HCT116 (cell line): Measurements from ENCODE around the gene CLPTM1L. TPM values are rescaled to one million over a fixed set of nuclear protein-coding genes. Genes with fewer than 3 reads are reported as not detected.
A peak's percentile ranks its signal among the peaks of the same experiment; 100 is the strongest.

Experiments used
- ATAC-seq: fragments of 200-7000 bp; cut with Tn5 transposase; 2 replicates; pipeline ENCODE4 v1.9.1; 2020; ENCODE audit warnings: mild to moderate bottlenecking, moderate library complexity
- BruUV-seq: library from RNA; stranded (reverse); fragments of 400-500 nt; replicated peaks from 2 replicates; lab custom pipeline; 2021; lab: Mats Ljungman, UMichigan
- CTCF ChIA-PET: fragments of 300-600 bp; sonication (Branson Sonifier 250); formaldehyde crosslinking; loops from one replicate; lab custom pipeline; 2021; ENCODE audit warnings: antibody characterized with exemption; lab: Charles Lee
- POLR2A ChIA-PET: fragments of 300-600, 350-600 bp; sonication (Branson Sonifier 250); formaldehyde crosslinking; loops from one replicate; lab custom pipeline; 2021; ENCODE audit warnings: antibody characterized with exemption; lab: Charles Lee
- RAD21 ChIA-PET, 2 experiments: fragments of 300-600 bp; sonication (Branson Sonifier 250); formaldehyde crosslinking; loops; one replicate each; lab custom pipeline; 2023; ENCODE audit warnings: low total read pairs in 2 of 2; ENCODE audit not compliant: uncharacterized antibody in 2 of 2, unreplicated experiment in 2 of 2, low non-redundant PET in 1 of 2; lab: Charles Lee
- DNase-seq: peaks from one replicate; pipeline ENCODE4 v3.0.0-alpha.2; 2010; ENCODE audit warnings: low read depth, low spot score
- H2AFZ ChIP-seq: fragments of 200-600 bp; shearing (Covaris generic), sonication (generic); 2 replicates; pipeline ENCODE4 v1.6.1; 2017; ENCODE audit warnings: low read depth, mixed run types, mixed read lengths, antibody characterized with exemption, low read length; ENCODE audit not compliant: poor library complexity, severe bottlenecking
- H3K27ac ChIP-seq: 2 replicates; pipeline ENCODE4 v1.5.1; 2012; ENCODE audit warnings: low read depth, low read length
- H3K27me3 ChIP-seq: fragments of 200-600 bp; sonication (generic); 2 replicates; pipeline ENCODE4 v1.6.1; 2016; ENCODE audit warnings: mixed run types, low read length, mixed read lengths; ENCODE audit not compliant: insufficient read depth
- H3K36me3 ChIP-seq, 2 experiments: fragments of 200-500 bp in 1 of 2; fragments of 200-600 bp in 1 of 2; sonication (Bioruptor generic) in 1 of 2; sonication (generic) in 1 of 2; 2 replicates each; pipeline versions ENCODE4 v1.5.1 to v1.6.1; 2014 to 2016; ENCODE audit warnings: low read length in 2 of 2, inconsistent platforms in 1 of 2, mixed read lengths in 1 of 2, mixed run types in 1 of 2; ENCODE audit not compliant: insufficient read depth in 2 of 2, control insufficient read depth in 1 of 2
- H3K4me1 ChIP-seq, 2 experiments: fragments of 200-600 bp in 1 of 2; sonication (generic) in 1 of 2; 2 replicates each; pipeline versions ENCODE4 v1.5.1 to v1.6.1; 2012 to 2017; ENCODE audit warnings: low read length in 2 of 2, inconsistent platforms in 1 of 2, mild to moderate bottlenecking in 1 of 2, mixed read lengths in 1 of 2, mixed run types in 1 of 2, moderate library complexity in 1 of 2; ENCODE audit not compliant: insufficient read depth in 2 of 2, control insufficient read depth in 1 of 2
- H3K4me2 ChIP-seq: fragments of 200-600 bp; sonication (generic); 2 replicates; pipeline ENCODE4 v1.6.1; 2017; ENCODE audit warnings: mixed run types, low read length, mixed read lengths
- H3K4me3 ChIP-seq, 2 experiments: fragments of 200-600 bp in 1 of 2; sonication (generic) in 1 of 2; replicated peaks in 1 of 2; 2 replicates each; pipeline ENCODE4 v1.5.1; 2011 to 2016; ENCODE audit warnings: low read length in 2 of 2, control low read depth in 1 of 2, low read depth in 1 of 2, mild to moderate bottlenecking in 1 of 2, mixed read lengths in 1 of 2, mixed run types in 1 of 2
- H3K79me2 ChIP-seq: fragments of 200-600 bp; sonication (generic); 2 replicates; pipeline ENCODE4 v1.6.1; 2017; ENCODE audit warnings: mild to moderate bottlenecking, mixed run types, low read length, moderate library complexity, mixed read lengths; ENCODE audit not compliant: insufficient read depth
- H3K9ac ChIP-seq: fragments of 200-600 bp; sonication (generic); 2 replicates; pipeline ENCODE4 v1.6.1; 2016; ENCODE audit warnings: low read length, mixed read lengths
- H3K9me2 ChIP-seq: fragments of 200-600 bp; sonication (generic), shearing (Covaris generic); 2 replicates; pipeline ENCODE4 v1.6.1; 2017; ENCODE audit warnings: mixed run types, mild to moderate bottlenecking, moderate library complexity; ENCODE audit not compliant: insufficient read depth
- H3K9me3 ChIP-seq, 2 experiments: fragments of 200-500 bp in 1 of 2; fragments of 200-600 bp in 1 of 2; sonication (Bioruptor generic) in 1 of 2; sonication (generic) in 1 of 2; 2 replicates each; pipeline ENCODE4 v1.6.1; 2014 to 2017; ENCODE audit warnings: low read length in 2 of 2, mixed read lengths in 2 of 2, inconsistent platforms in 1 of 2, low read depth in 1 of 2, mild to moderate bottlenecking in 1 of 2, mixed run types in 1 of 2, moderate library complexity in 1 of 2; ENCODE audit not compliant: control insufficient read depth in 1 of 2, insufficient read depth in 1 of 2
- H4K20me1 ChIP-seq: fragments of 200-600 bp; sonication (generic), shearing (Covaris generic); 2 replicates; pipeline ENCODE4 v1.6.1; 2017; ENCODE audit warnings: mixed run types, mild to moderate bottlenecking, moderate library complexity; ENCODE audit not compliant: insufficient read depth
- CEBPB ChIP-seq: IDR thresholded peaks from 2 replicates; pipeline ENCODE4 v1.6.1; 2012; ENCODE audit warnings: low read depth
- JUND ChIP-seq: IDR thresholded peaks from 2 replicates; pipeline ENCODE4 v1.6.1; 2012
- POLR2A ChIP-seq: IDR thresholded peaks from 2 replicates; pipeline ENCODE4 v1.7.0; 2011; ENCODE audit warnings: borderline replicate concordance; ENCODE audit not compliant: insufficient read depth, insufficient read length; ENCODE audit errors: extremely low read depth
- POLR2AphosphoS5 ChIP-seq: IDR thresholded peaks from 2 replicates; pipeline ENCODE4 v1.6.1; 2011; ENCODE audit warnings: mild to moderate bottlenecking, low read depth, low read length, moderate library complexity
- RAD21 ChIP-seq: IDR thresholded peaks from 2 replicates; pipeline ENCODE4 v1.6.1; 2012; ENCODE audit warnings: low read depth, mild to moderate bottlenecking
- SIN3A ChIP-seq: IDR thresholded peaks from 2 replicates; pipeline ENCODE4 v1.6.1; 2012; ENCODE audit warnings: low read depth
- SRF ChIP-seq: IDR thresholded peaks from 2 replicates; pipeline ENCODE4 v1.6.1; 2012; ENCODE audit warnings: low read depth
- YY1 ChIP-seq: IDR thresholded peaks from 2 replicates; pipeline ENCODE4 v1.6.1; 2011; ENCODE audit warnings: low read length, low read depth, moderate library complexity, mild to moderate bottlenecking; ENCODE audit not compliant: insufficient replicate concordance; ENCODE audit errors: extremely low read depth
- ZFX ChIP-seq: fragments of 450-650 bp; IDR thresholded peaks from 2 replicates; pipeline ENCODE4 v1.6.1; 2017
- ZNF274 ChIP-seq: fragments of 200-500 bp; sonication (Bioruptor generic); IDR thresholded peaks from 2 replicates; pipeline ENCODE4 v1.6.1; 2014; ENCODE audit warnings: mild to moderate bottlenecking, low read depth, low read length, inconsistent platforms
- intact Hi-C: fragments of 100-400 bp; cut with micrococcal nuclease; formaldehyde crosslinking; loops from 2 replicates; pipeline ENCODE4 v1.10.0; 2022
- total RNA-seq: library from RNA; stranded (reverse); gene quantifications from one replicate; pipeline ENCODE4 v1.2.1, GENCODE V29; 2021; ENCODE audit not compliant: unreplicated experiment
- TF ChIP-seq, protein P1 (sequence below): IDR thresholded peaks from 2 replicates; pipeline ENCODE4 v1.6.1; 2012
- TF ChIP-seq, protein P2 (sequence below): IDR thresholded peaks from 2 replicates; pipeline ENCODE4 v1.6.1; 2012

The CLPTM1L gene
- total RNA-seq, 1 experiment from 2014 or later: 98.4 TPM

DNA sequence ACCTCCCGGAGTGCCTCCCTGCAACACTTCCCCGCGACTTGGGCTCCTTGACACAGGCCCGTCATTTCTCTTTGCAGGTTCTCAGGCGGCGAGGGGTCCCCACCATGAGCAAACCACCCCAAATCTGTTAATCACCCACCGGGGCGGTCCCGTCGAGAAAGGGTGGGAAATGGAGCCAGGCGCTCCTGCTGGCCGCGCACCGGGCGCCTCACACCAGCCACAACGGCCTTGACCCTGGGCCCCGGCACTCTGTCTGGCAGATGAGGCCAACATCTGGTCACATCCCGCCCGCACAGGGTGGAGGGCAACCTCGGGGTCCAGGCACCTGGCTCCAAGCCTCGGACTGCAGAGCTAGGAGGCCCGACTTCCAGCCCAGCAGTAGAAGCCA is 49.3 kb downstream of the CLPTM1L start:
- Histone ChIP-seq H3K4me1 (peaks cover 0 to 9% of the 10 kb centered on the region in 2 experiments; a peak in 1 of 4 replicates), H4K20me1 (no peaks in the 10 kb centered on the region), H3K4me3 (no peak overlapping the region), H3K27ac (no peak overlapping the region), H3K9ac (no peak overlapping the region), H2AFZ (no peak overlapping the region), H3K9me2 (no peaks in the 10 kb centered on the region), H3K79me2 (no peaks in the 10 kb centered on the region), H3K4me2 (no peak overlapping the region), H3K27me3 (no peaks in the 10 kb centered on the region), H3K36me3 (no peaks in the 10 kb centered on the region), H3K9me3 (no peaks in the 10 kb centered on the region)
- ATAC-seq: no peak
- BruUV-seq: no TSS peak
- no peak for DNase-seq
- ChIA-PET POLR2A (no interaction called here), CTCF (no interaction called here), RAD21 (no interaction called here)
- intact Hi-C loops: no loop called here
- TF ChIP-seq RAD21: no peak
- no peak for TF ChIP-seq CEBPB
- no peak for TF ChIP-seq SRF
- TF ChIP-seq POLR2AphosphoS5: no peak
- no peak for TF ChIP-seq ZNF274
- TF ChIP-seq POLR2A: no peak
- no peak for TF ChIP-seq SIN3A
- TF ChIP-seq YY1: no peak
- TF ChIP-seq ZFX: no peak

DNA sequence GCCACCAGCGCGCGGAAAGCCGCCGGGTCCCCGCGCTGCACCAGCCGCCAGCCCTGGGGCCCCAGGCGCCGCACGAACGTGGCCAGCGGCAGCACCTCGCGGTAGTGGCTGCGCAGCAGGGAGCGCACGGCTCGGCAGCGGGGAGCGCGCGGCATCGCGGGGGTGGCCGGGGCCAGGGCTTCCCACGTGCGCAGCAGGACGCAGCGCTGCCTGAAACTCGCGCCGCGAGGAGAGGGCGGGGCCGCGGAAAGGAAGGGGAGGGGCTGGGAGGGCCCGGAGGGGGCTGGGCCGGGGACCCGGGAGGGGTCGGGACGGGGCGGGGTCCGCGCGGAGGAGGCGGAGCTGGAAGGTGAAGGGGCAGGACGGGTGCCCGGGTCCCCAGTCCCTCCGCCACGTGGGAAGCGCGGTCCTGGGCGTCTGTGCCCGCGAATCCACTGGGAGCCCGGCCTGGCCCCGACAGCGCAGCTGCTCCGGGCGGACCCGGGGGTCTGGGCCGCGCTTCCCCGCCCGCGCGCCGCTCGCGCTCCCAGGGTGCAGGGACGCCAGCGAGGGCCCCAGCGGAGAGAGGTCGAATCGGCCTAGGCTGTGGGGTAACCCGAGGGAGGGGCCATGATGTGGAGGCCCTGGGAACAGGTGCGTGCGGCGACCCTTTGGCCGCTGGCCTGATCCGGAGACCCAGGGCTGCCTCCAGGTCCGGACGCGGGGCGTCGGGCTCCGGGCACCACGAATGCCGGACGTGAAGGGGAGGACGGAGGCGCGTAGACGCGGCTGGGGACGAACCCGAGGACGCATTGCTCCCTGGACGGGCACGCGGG is 49.9 kb downstream of the CLPTM1L start, which contains the start of gene TERT:
TSS of gene TERT (minus strand) at position 234 of the 815 bp plus-strand sequence. CDS start at position 155, 79 bp downstream.
- Histone ChIP-seq H3K4me2 (peak within 1 kb of the TSS; percentile 74), H3K9ac (peak within 1 kb of the TSS; percentile 57)

More for the DNA sequence above, 49.9 kb downstream of the CLPTM1L start, which contains the start of gene TERT:
- Histone ChIP-seq H3K27me3 (no peaks in the 10 kb centered on the region), H3K36me3 (no peaks in the 10 kb centered on the region), H3K27ac (no peak within 1 kb of the TSS; the same call in 1 of the 2 replicates), H4K20me1 (no peaks in the 10 kb centered on the region), H3K4me1 (peaks cover 0 to 9% of the 10 kb centered on the region in 2 experiments; a peak in 1 of 4 replicates), H3K9me2 (no peaks in the 10 kb centered on the region), H3K9me3 (no peaks in the 10 kb centered on the region), H2AFZ (no peak within 1 kb of the TSS), H3K79me2 (no peaks in the 10 kb centered on the region), H3K4me3 (peak within 1 kb of the TSS; percentile 22 to 50)
- intact Hi-C loops: no loop called here
- DNase-seq (no peak), ATAC-seq (peak; percentile 84)
- ChIA-PET CTCF (no interaction called here), RAD21 (no interaction called here), POLR2A (no interaction called here)
- BruUV-seq: no TSS peak
- TF ChIP-seq CEBPB (no peak), JUND (no peak), POLR2A (peak; percentile 57), ZFX (peak; percentile 20; the same call in 1 of the 2 replicates)
- TF ChIP-seq, protein P1, sequence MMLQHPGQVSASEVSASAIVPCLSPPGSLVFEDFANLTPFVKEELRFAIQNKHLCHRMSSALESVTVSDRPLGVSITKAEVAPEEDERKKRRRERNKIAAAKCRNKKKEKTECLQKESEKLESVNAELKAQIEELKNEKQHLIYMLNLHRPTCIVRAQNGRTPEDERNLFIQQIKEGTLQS: no peak
- TF ChIP-seq, protein P2, sequence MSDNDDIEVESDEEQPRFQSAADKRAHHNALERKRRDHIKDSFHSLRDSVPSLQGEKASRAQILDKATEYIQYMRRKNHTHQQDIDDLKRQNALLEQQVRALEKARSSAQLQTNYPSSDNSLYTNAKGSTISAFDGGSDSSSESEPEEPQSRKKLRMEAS: peak; percentile 74
